SHP77 treated with DMSO at 0.1 percent for 48 hours (cell line): ENCODE results near the gene TCP10L.
A peak's percentile ranks its signal among the peaks of the same experiment; 100 is the strongest.
"Not testable (repeated sequence)": the region's sequence is repeated elsewhere in the genome, so short reads cannot be mapped to it uniquely, and the experiment has no call there.

Experiments
- DNase-seq: peaks from one replicate; lab custom pipeline; 2025; lab: John Stamatoyannopoulos, UW

Gene TCP10L

GRCh38 chr21:32585042-32585710, at the start of gene TCP10L:
TSS of gene TCP10L (minus strand) at chr21:32585523. CDS start at chr21:32584304, 1,219 bp downstream.
- DNase-seq: no peak

GRCh38 chr21:32626621-32627196, 41.4 kb upstream of the TCP10L start:
- no peak for DNase-seq

- not testable (repeated sequence) for DNase-seq
These were observed 32.9 kb upstream of the TCP10L start for GRCh38 chr21:32618218-32618617.

GRCh38 chr21:32613436-32614043, 28.2 kb upstream of the TCP10L start:
- no peak for DNase-seq

GRCh38 chr21:32612999-32613337, 27.6 kb upstream of the TCP10L start:
- DNase-seq: no peak

GRCh38 chr21:32612075-32612998, 27.0 kb upstream of the TCP10L start, which contains the start of gene CFAP298:
TSS of gene CFAP298 (minus strand) at chr21:32612377. CDS start at chr21:32612243, 134 bp downstream.
- peak; percentile 93 for DNase-seq

GRCh38 chr21:32611471-32611997, 26.2 kb upstream of the TCP10L start:
- no peak for DNase-seq

- DNase-seq: not testable (repeated sequence)
These were observed 25.6 kb upstream of the TCP10L start for GRCh38 chr21:32610940-32611339.

- DNase-seq: no peak
These were observed 23.5 kb upstream of the TCP10L start for GRCh38 chr21:32608851-32609250.

- DNase-seq: no peak
These were observed 20.1 kb upstream of the TCP10L start for GRCh38 chr21:32605469-32605868.

- DNase-seq: no peak
These were observed 19.1 kb upstream of the TCP10L start for GRCh38 chr21:32604464-32604863.

GRCh38 chr21:32603131-32603530, 17.8 kb upstream of the TCP10L start:
- no peak for DNase-seq

- no peak for DNase-seq
These were observed 16.8 kb upstream of the TCP10L start for GRCh38 chr21:32602099-32602498.

GRCh38 chr21:32599526-32599925, 14.2 kb upstream of the TCP10L start:
- no peak for DNase-seq

GRCh38 chr21:32599091-32599490, 13.8 kb upstream of the TCP10L start:
- DNase-seq: no peak

GRCh38 chr21:32597205-32597604, 11.9 kb upstream of the TCP10L start:
- no peak for DNase-seq

- DNase-seq: no peak
These were observed 10.1 kb upstream of the TCP10L start for GRCh38 chr21:32595431-32595830.

GRCh38 chr21:32593690-32594089, 8.4 kb upstream of the TCP10L start:
- no peak for DNase-seq

- DNase-seq: no peak
These were observed 7.7 kb upstream of the TCP10L start for GRCh38 chr21:32592929-32593502.

GRCh38 chr21:32590130-32590529, 4.8 kb upstream of the TCP10L start:
- no peak for DNase-seq

- DNase-seq: no peak
These were observed 2.3 kb upstream of the TCP10L start for GRCh38 chr21:32587651-32588050.

GRCh38 chr21:32587120-32587519, 1.8 kb upstream of the TCP10L start:
- no peak for DNase-seq
